Heart left ventricle (tissue), 13 donors: ENCODE measurements around the gene CRYAB.

ENCODE experiments used
- POLR2A ChIP-seq, 2 donors: fragments of 450-650 bp; IDR thresholded peaks; one replicate each; pipeline ENCODE4 v1.6.1; 2017; ENCODE audit warnings: antibody characterized with exemption in 2 of 2, mild to moderate bottlenecking in 2 of 2, moderate library complexity in 2 of 2
- TF ChIP-seq, protein P1 (sequence below), 12 donors: fragments of 200-600 bp; sonication (generic) in 4 of 12; IDR thresholded peaks; one replicate each; pipeline versions ENCODE4 v1.5.0 to v1.8.0; 2018 to 2022; ENCODE audit warnings: antibody characterized with exemption in 12 of 12, mild to moderate bottlenecking in 5 of 12
- donor health status: ischemic (EF 13 %, LVEDD 7.1; RV severe dilation, severe dysfunction).
- donor health status: DM: no; HTN: yes; CAD: no.
- donor health status: DM: no; HTN: no; CAD: no.
- donor health status: ischemic (EF 25% LVEDD 6.9; RV normal size, moderate dysfunction).
- donor health status: ischemic (EF 25% LVEDD 5.7; RV mildly dilated, moderate dysfunction).
- donor health status: ischemic (EF 35%, LVEDD 5.7; RV mildly dilated, moderate dysfunction).
- donor health status: nonischemic (EF 11% LVEDD 7.7; RV severe dilation, severe dysfunction).
- donor health status: DM: yes; HTN: yes; CAD: no.
- donor health status: PGD.
- donor health status: ischemic (EF 29% LVEDD 5.4; RV normal size, mild dysfunction).
- donor health status: nonischemic (EF 23%, LVEDD 6.1; RV moderate dilation, normal function).

DNA sequence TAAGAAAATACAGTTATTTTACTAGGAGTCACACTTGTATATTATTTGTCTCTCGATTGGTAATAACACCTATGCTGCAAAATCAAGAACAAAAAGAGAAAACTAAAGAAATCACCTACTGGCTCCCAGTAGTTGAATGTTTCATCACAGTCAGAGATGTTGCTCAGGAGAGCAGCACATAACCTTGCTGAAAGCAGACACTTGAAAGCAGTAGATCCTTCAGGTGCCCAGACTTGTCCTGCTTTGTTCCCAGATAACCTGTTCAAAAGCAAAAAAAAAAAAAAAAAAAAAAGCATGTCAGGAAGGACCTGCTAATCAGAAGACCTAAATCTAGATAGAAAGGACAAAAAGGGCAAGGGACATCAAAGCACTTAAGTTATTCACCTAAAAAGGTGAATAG, 41.5 kb downstream of the CRYAB start:
- TF ChIP-seq, protein P1, sequence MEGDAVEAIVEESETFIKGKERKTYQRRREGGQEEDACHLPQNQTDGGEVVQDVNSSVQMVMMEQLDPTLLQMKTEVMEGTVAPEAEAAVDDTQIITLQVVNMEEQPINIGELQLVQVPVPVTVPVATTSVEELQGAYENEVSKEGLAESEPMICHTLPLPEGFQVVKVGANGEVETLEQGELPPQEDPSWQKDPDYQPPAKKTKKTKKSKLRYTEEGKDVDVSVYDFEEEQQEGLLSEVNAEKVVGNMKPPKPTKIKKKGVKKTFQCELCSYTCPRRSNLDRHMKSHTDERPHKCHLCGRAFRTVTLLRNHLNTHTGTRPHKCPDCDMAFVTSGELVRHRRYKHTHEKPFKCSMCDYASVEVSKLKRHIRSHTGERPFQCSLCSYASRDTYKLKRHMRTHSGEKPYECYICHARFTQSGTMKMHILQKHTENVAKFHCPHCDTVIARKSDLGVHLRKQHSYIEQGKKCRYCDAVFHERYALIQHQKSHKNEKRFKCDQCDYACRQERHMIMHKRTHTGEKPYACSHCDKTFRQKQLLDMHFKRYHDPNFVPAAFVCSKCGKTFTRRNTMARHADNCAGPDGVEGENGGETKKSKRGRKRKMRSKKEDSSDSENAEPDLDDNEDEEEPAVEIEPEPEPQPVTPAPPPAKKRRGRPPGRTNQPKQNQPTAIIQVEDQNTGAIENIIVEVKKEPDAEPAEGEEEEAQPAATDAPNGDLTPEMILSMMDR (IDR thresholded peaks at IDR 0.05): no peak
- TF ChIP-seq POLR2A (IDR thresholded peaks at IDR 0.05): no peak
